ENCODE results near the gene SPARCL1.
"Not testable (repeated sequence)": the region's sequence is repeated elsewhere in the genome, so short reads cannot be mapped to it uniquely, and the experiment has no call there.

The SPARCL1 gene, protein sequence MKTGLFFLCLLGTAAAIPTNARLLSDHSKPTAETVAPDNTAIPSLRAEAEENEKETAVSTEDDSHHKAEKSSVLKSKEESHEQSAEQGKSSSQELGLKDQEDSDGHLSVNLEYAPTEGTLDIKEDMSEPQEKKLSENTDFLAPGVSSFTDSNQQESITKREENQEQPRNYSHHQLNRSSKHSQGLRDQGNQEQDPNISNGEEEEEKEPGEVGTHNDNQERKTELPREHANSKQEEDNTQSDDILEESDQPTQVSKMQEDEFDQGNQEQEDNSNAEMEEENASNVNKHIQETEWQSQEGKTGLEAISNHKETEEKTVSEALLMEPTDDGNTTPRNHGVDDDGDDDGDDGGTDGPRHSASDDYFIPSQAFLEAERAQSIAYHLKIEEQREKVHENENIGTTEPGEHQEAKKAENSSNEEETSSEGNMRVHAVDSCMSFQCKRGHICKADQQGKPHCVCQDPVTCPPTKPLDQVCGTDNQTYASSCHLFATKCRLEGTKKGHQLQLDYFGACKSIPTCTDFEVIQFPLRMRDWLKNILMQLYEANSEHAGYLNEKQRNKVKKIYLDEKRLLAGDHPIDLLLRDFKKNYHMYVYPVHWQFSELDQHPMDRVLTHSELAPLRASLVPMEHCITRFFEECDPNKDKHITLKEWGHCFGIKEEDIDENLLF

DNA sequence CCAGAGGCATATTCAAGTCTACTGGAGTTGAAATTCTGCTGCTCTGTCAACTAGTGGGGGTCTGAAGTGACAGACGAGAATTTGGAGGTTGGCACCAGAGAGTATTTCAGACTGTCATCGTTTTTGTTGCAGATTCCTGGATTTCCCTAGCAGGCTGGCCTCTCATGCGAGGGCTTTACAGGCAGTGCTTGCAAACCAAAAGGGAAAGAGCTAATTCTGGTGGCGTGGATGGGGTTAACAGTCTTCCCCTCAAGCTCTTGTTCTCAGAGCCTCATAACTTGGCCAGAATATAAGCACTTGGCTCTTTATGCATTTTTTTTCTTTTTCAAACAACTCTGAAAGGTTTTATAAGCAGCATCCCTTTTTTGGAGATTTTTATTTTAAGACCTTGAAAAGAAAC, at the start of gene SPARCL1:
Gene SPARCL1 (minus strand): TSS at position 190 of the 400 bp plus-strand sequence. CDS start 29,802 bp downstream, outside the sequence.
- peak within 1 kb of the TSS; percentile 64 to 71 for H3K9ac ChIP-seq (ENCODE audit: low read depth in 1 of 2, low read length in 2 of 2)
- H3K4me1 ChIP-seq (ENCODE audit: control insufficient read depth in 2 of 2, insufficient read depth in 2 of 2, low read length in 2 of 2), result no peaks in the 10 kb centered on the region
- peak within 1 kb of the TSS; percentile 69 to 86 for H3K27ac ChIP-seq (ENCODE audit: low read depth in 2 of 2, low read length in 2 of 2)
- H3K9me3 ChIP-seq (ENCODE audit: control insufficient read depth in 2 of 2, low read length in 2 of 2), result peaks cover 0 to 4% of the 10 kb centered on the region in 2 donors
- peak within 1 kb of the TSS; percentile 57 to 68 for H3K4me3 ChIP-seq (ENCODE audit: low read length in 2 of 2)
- no peaks in the 10 kb centered on the region for H3K27me3 ChIP-seq (ENCODE audit: control insufficient read depth in 2 of 2, insufficient read depth in 2 of 2, low read length in 2 of 2)
- no peaks in the 10 kb centered on the region for H3K36me3 ChIP-seq (ENCODE audit: control insufficient read depth in 2 of 2, insufficient read depth in 2 of 2, low read length in 2 of 2)

DNA sequence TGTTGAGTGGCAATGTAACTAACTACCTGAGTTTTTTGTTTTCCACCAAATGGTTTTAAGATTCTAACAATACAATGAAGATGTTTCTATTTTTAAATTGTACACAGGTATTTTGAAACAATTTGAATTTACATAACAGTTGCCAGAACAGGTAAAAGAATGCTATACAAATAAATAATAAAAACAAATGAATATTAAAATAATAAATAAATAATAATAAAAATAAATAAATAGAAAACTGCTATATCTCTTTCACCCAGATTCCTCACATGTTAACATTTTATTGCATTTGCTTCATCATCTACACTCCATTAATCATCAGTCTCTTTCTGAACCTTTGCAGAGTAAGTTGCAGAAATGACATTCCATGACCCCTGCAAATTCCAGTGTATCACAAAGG, 46.8 kb upstream of the SPARCL1 start:
- Histone ChIP-seq H3K9ac (ENCODE audit: low read depth in 1 of 2, low read length in 2 of 2) (no peak overlapping the region), H3K9me3 (ENCODE audit: control insufficient read depth in 2 of 2, low read length in 2 of 2) (no peaks in the 10 kb centered on the region), H3K27me3 (ENCODE audit: control insufficient read depth in 2 of 2, insufficient read depth in 2 of 2, low read length in 2 of 2) (no peaks in the 10 kb centered on the region), H3K4me1 (ENCODE audit: control insufficient read depth in 2 of 2, insufficient read depth in 2 of 2, low read length in 2 of 2) (no peaks in the 10 kb centered on the region), H3K4me3 (ENCODE audit: low read length in 2 of 2) (no peak overlapping the region), H3K27ac (ENCODE audit: low read depth in 2 of 2, low read length in 2 of 2) (no peak overlapping the region), H3K36me3 (ENCODE audit: control insufficient read depth in 2 of 2, insufficient read depth in 2 of 2, low read length in 2 of 2) (no peaks in the 10 kb centered on the region)

DNA sequence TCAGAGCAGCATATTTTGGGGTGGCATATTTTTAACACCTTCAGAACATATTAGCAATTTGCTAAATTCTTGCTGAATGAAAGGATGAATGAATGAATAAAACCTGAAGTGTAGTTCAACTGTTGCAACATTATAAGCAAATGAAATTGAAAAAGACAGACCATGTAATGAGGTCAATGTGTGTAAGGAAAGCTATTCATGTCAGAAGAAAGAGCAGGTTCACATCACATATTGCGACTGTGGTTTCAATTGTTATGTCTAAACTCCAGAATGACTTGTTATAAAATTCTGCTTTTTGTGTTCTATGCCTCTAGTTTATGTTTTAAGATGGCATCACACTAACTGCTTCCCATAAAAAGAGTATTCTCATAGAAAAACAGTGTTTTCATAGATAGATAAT, 46.2 kb upstream of the SPARCL1 start:
- Histone ChIP-seq H3K9ac (ENCODE audit: low read depth in 1 of 2, low read length in 2 of 2) (no peak overlapping the region), H3K4me3 (ENCODE audit: low read length in 2 of 2) (no peak overlapping the region), H3K27me3 (ENCODE audit: control insufficient read depth in 2 of 2, insufficient read depth in 2 of 2, low read length in 2 of 2) (no peaks in the 10 kb centered on the region), H3K36me3 (ENCODE audit: control insufficient read depth in 2 of 2, insufficient read depth in 2 of 2, low read length in 2 of 2) (no peaks in the 10 kb centered on the region), H3K27ac (ENCODE audit: low read depth in 2 of 2, low read length in 2 of 2) (no peak overlapping the region), H3K9me3 (ENCODE audit: control insufficient read depth in 2 of 2, low read length in 2 of 2) (no peaks in the 10 kb centered on the region), H3K4me1 (ENCODE audit: control insufficient read depth in 2 of 2, insufficient read depth in 2 of 2, low read length in 2 of 2) (no peaks in the 10 kb centered on the region)

DNA sequence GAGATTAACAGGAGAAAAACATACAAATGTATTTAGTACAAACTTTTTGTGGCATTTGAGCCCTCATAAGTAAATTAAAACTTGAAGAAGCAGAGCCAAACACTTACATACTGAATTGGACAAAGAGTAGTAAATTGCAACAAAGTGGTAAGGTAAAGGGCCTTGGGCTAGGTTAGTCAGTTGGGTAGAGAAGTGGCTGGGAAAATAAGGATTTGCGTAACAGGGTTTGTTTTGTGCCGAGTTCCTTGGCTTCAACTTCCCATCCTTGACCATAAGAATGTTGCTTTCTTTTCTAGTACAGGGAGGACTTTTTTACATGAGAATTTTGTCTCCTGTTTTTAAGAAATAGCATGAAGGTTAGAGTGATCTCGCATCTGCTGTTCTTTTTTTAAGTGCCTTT, 45.8 kb upstream of the SPARCL1 start:
- Histone ChIP-seq H3K27ac (ENCODE audit: low read depth in 2 of 2, low read length in 2 of 2) (no peak overlapping the region), H3K9me3 (ENCODE audit: control insufficient read depth in 2 of 2, low read length in 2 of 2) (no peaks in the 10 kb centered on the region), H3K4me1 (ENCODE audit: control insufficient read depth in 2 of 2, insufficient read depth in 2 of 2, low read length in 2 of 2) (no peaks in the 10 kb centered on the region), H3K9ac (ENCODE audit: low read depth in 1 of 2, low read length in 2 of 2) (no peak overlapping the region), H3K27me3 (ENCODE audit: control insufficient read depth in 2 of 2, insufficient read depth in 2 of 2, low read length in 2 of 2) (no peaks in the 10 kb centered on the region), H3K36me3 (ENCODE audit: control insufficient read depth in 2 of 2, insufficient read depth in 2 of 2, low read length in 2 of 2) (no peaks in the 10 kb centered on the region), H3K4me3 (ENCODE audit: low read length in 2 of 2) (no peak overlapping the region)

GRCh38 chr4:87574376-87574775, 45.2 kb upstream of the SPARCL1 start:
- not testable (repeated sequence) for H3K27ac ChIP-seq (ENCODE audit: low read depth in 2 of 2, low read length in 2 of 2)

DNA sequence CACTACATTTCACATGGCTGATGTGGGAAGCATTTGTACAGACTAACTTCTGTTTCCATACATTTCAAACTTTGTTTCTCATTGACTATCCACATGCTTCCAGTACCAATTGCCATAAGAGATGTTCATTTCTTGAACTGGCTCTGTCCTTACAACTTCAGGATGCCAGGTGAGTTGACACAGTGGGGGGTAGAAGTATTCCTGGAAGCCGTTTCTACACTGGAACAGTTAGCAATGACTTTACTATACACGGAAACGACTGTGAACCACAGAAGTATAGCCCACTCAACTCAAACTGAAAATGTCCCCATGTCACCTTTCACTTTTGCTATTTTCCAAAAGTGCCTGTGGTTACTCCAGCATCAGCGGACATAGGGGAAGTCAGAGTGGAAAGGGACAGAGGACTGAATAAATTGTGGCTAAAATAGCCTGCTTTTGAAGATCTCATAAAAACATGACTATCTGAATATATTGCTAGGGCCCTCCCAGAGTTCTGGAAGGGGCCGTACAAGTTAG, 41.2 kb upstream of the SPARCL1 start:
- Histone ChIP-seq H3K4me3 (ENCODE audit: low read length in 2 of 2) (no peak overlapping the region), H3K9me3 (ENCODE audit: control insufficient read depth in 2 of 2, low read length in 2 of 2) (no peaks in the 10 kb centered on the region), H3K36me3 (ENCODE audit: control insufficient read depth in 2 of 2, insufficient read depth in 2 of 2, low read length in 2 of 2) (no peaks in the 10 kb centered on the region), H3K9ac (ENCODE audit: low read depth in 1 of 2, low read length in 2 of 2) (no peak overlapping the region), H3K4me1 (ENCODE audit: control insufficient read depth in 2 of 2, insufficient read depth in 2 of 2, low read length in 2 of 2) (no peaks in the 10 kb centered on the region), H3K27ac (ENCODE audit: low read depth in 2 of 2, low read length in 2 of 2) (no peak overlapping the region), H3K27me3 (ENCODE audit: control insufficient read depth in 2 of 2, insufficient read depth in 2 of 2, low read length in 2 of 2) (no peaks in the 10 kb centered on the region)

More at GRCh38 chr4:87574376-87574775, 45.2 kb upstream of the SPARCL1 start:
- H3K9me3 ChIP-seq (ENCODE audit: control insufficient read depth in 2 of 2, low read length in 2 of 2); H3K9ac ChIP-seq (ENCODE audit: low read depth in 1 of 2, low read length in 2 of 2); H3K27me3 ChIP-seq (ENCODE audit: control insufficient read depth in 2 of 2, insufficient read depth in 2 of 2, low read length in 2 of 2); H3K4me3 ChIP-seq (ENCODE audit: low read length in 2 of 2); H3K36me3 ChIP-seq (ENCODE audit: control insufficient read depth in 2 of 2, insufficient read depth in 2 of 2, low read length in 2 of 2); H3K4me1 ChIP-seq (ENCODE audit: control insufficient read depth in 2 of 2, insufficient read depth in 2 of 2, low read length in 2 of 2): not testable (repeated sequence)

DNA sequence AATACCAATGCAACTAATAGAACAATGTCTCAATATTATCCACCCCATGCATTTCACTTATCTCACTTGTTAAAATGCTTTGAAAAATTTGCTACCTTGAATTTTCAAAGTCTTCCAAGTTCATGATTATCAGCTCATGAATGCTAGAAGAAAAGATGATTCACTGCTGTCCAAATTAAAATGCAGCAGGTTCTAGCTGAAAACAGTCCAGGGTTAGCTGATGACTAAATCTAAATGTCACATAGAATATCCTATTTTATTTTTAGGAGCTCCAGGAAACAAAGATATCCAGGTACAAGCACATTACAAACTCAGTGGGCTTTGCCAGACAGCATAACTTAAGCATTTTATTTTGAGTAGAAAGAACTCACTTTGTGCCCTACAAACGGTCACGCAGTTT, 38.0 kb upstream of the SPARCL1 start:
- Histone ChIP-seq H3K4me1 (ENCODE audit: control insufficient read depth in 2 of 2, insufficient read depth in 2 of 2, low read length in 2 of 2) (no peaks in the 10 kb centered on the region), H3K4me3 (ENCODE audit: low read length in 2 of 2) (no peak overlapping the region), H3K9me3 (ENCODE audit: control insufficient read depth in 2 of 2, low read length in 2 of 2) (no peaks in the 10 kb centered on the region), H3K27ac (ENCODE audit: low read depth in 2 of 2, low read length in 2 of 2) (no peak overlapping the region), H3K9ac (ENCODE audit: low read depth in 1 of 2, low read length in 2 of 2) (no peak overlapping the region), H3K36me3 (ENCODE audit: control insufficient read depth in 2 of 2, insufficient read depth in 2 of 2, low read length in 2 of 2) (no peaks in the 10 kb centered on the region), H3K27me3 (ENCODE audit: control insufficient read depth in 2 of 2, insufficient read depth in 2 of 2, low read length in 2 of 2) (no peaks in the 10 kb centered on the region)

GRCh38 chr4:87566276-87566675, 37.1 kb upstream of the SPARCL1 start:
- Histone ChIP-seq H3K36me3 (ENCODE audit: control insufficient read depth in 2 of 2, insufficient read depth in 2 of 2, low read length in 2 of 2) (no peaks in the 10 kb centered on the region), H3K27me3 (ENCODE audit: control insufficient read depth in 2 of 2, insufficient read depth in 2 of 2, low read length in 2 of 2) (no peaks in the 10 kb centered on the region), H3K9ac (ENCODE audit: low read depth in 1 of 2, low read length in 2 of 2) (no peak overlapping the region)

DNA sequence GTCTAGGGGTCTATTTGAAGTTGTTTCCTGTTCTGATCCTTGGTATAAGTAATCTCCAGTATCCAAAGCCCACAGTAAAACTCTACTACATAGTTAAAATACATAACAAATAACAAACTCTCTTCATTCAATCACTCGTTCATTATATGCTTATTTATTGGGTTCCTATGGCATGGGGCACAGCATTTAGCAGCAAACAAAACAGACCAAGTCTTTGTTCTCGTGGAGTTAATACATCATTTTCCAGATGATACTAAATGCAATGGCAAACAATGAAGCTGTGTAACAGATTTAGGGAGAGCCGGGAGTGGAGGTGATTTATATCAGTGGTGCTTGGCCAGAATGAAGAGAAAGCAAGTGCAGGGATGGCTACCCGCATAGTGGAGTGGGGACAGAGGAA, 36.6 kb upstream of the SPARCL1 start:
- Histone ChIP-seq H3K9ac (ENCODE audit: low read depth in 1 of 2, low read length in 2 of 2) (no peak overlapping the region), H3K9me3 (ENCODE audit: control insufficient read depth in 2 of 2, low read length in 2 of 2) (peaks cover 0 to 2% of the 10 kb centered on the region in 2 donors), H3K36me3 (ENCODE audit: control insufficient read depth in 2 of 2, insufficient read depth in 2 of 2, low read length in 2 of 2) (no peaks in the 10 kb centered on the region), H3K4me1 (ENCODE audit: control insufficient read depth in 2 of 2, insufficient read depth in 2 of 2, low read length in 2 of 2) (no peaks in the 10 kb centered on the region), H3K4me3 (ENCODE audit: low read length in 2 of 2) (no peak overlapping the region), H3K27me3 (ENCODE audit: control insufficient read depth in 2 of 2, insufficient read depth in 2 of 2, low read length in 2 of 2) (no peaks in the 10 kb centered on the region), H3K27ac (ENCODE audit: low read depth in 2 of 2, low read length in 2 of 2) (no peak overlapping the region)

More at GRCh38 chr4:87566276-87566675, 37.1 kb upstream of the SPARCL1 start:
- peaks cover 0 to 2% of the 10 kb centered on the region in 2 donors for H3K9me3 ChIP-seq (ENCODE audit: control insufficient read depth in 2 of 2, low read length in 2 of 2)
- no peak overlapping the region for H3K27ac ChIP-seq (ENCODE audit: low read depth in 2 of 2, low read length in 2 of 2)
- no peak overlapping the region for H3K4me3 ChIP-seq (ENCODE audit: low read length in 2 of 2)
- no peaks in the 10 kb centered on the region for H3K4me1 ChIP-seq (ENCODE audit: control insufficient read depth in 2 of 2, insufficient read depth in 2 of 2, low read length in 2 of 2)

- peaks cover 0 to 2% of the 10 kb centered on the region in 2 donors for H3K9me3 ChIP-seq (ENCODE audit: control insufficient read depth in 2 of 2, low read length in 2 of 2)
- H3K4me3 ChIP-seq (ENCODE audit: low read length in 2 of 2), result no peak overlapping the region
- H3K36me3 ChIP-seq (ENCODE audit: control insufficient read depth in 2 of 2, insufficient read depth in 2 of 2, low read length in 2 of 2), result no peaks in the 10 kb centered on the region
- no peaks in the 10 kb centered on the region for H3K27me3 ChIP-seq (ENCODE audit: control insufficient read depth in 2 of 2, insufficient read depth in 2 of 2, low read length in 2 of 2)
- H3K9ac ChIP-seq (ENCODE audit: low read depth in 1 of 2, low read length in 2 of 2), result no peak overlapping the region
- H3K27ac ChIP-seq (ENCODE audit: low read depth in 2 of 2, low read length in 2 of 2), result no peak overlapping the region
- H3K4me1 ChIP-seq (ENCODE audit: control insufficient read depth in 2 of 2, insufficient read depth in 2 of 2, low read length in 2 of 2), result no peaks in the 10 kb centered on the region
Observed at GRCh38 chr4:87560802-87561201, 31.6 kb upstream of the SPARCL1 start.

Data from mucosa of rectum (tissue), 2 donors.